Hematopoietic multipotent progenitor cell treated with erythropoietin and hydrocortisone succinate and interleukin-3 and kit ligand, for 17 days (in vitro differentiated cells): ENCODE data around the gene GALNT2.

Experiments used
- DNase-seq: peaks from one replicate; pipeline ENCODE4 v3.0.0-alpha.2; 2015; ENCODE audit warnings: low spot score

Gene GALNT2

DNA sequence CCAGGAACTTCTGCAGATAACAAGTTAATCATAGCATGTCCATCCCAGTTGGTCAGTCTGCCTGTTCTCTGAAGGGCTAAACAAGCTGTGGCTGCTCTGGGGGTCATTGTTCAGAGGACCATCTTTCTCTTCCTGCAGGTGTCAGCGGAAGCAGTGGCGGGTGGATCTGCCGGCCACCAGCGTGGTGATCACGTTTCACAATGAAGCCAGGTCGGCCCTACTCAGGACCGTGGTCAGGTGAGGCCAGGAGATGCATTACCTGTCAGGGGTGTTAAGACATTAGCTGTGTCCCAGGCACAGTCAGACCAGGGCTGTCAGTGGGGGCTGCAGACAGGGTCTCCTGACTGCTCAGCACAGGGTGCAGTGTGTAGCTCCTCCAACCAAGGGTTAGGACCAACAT, 168.8 kb downstream of the GALNT2 start:
- no peak for DNase-seq

DNA sequence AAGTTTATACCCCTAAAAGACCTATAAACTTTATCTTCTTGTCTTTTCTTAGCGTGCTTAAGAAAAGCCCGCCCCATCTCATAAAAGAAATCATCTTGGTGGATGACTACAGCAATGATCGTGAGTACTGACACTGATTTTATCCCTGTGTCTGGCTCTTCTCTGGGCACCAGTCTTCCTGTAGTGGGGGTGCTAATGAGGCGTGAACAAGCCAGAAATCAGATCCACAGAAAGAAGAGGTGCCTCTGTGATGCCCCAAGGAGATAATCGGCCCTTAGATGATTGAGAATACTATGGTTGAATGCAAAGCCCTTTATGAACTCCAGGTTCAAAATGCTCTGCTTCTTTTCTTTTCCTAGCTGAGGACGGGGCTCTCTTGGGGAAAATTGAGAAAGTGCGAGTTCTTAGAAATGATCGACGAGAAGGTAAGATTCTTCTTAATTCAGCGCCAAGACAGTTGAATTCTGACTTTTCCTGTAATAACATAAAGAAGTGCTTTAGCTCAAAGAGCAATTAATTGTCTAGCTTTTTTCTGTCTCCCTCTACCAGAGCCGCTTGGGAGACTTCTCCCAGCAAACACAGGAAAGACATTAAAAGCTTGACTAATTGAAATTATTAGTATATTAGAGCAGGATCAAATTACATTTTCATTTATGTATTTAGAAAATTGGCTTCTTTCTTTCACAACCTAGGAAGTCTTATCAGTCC, 169.4 kb downstream of the GALNT2 start:
- no peak for DNase-seq

DNA sequence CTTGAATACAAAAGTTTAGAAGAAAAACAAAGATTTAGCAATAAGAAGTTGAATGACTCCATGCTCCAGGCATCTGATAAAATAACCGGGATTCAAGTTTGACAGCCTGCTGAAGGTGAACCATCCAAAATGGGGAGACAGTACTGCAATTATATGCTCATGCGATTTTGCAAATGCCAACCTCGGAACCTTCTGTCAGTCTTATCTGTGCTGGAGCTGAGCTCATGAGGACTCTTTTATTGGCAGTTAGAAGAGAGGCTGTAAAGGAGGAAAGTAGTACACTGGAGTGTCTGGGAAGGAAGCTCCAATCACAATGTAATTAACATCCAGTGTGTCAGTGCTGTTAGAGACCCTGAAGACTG, 170.0 kb downstream of the GALNT2 start:
- DNase-seq, result no peak

- no peak for DNase-seq
These were observed 170.8 kb downstream of the GALNT2 start for GRCh38 chr1:230237805-230238204.

DNA sequence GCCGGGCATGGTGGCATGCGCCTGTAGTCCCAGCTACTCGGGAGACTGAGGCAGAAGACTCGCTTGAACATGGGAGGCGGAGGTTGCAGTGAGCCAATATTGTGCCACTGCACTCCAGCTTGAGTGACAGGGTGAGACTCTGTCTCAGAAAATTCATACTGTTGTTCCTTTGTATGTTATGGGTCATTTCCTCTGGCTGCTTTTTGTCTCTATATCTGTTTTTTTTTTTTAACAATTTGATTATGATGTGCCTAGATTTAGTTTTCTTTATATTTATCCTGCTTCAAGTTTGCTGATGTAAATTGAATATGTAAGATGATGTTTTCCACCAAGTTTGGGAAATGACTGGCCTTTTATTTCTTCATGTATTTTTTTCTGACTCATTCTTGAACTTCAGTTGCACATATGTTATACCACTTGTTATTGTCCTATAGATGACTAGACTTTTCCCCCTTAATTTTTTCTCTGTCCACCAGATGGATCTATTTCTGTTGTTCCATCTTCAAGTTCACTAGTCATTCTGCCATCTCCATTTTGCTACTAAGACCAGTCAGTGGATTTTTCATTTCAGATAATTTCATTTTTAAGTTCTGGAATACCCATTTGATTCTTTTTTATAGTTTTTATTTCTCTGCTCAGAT, 173.5 kb downstream of the GALNT2 start:
- DNase-seq, result no peak

DNA sequence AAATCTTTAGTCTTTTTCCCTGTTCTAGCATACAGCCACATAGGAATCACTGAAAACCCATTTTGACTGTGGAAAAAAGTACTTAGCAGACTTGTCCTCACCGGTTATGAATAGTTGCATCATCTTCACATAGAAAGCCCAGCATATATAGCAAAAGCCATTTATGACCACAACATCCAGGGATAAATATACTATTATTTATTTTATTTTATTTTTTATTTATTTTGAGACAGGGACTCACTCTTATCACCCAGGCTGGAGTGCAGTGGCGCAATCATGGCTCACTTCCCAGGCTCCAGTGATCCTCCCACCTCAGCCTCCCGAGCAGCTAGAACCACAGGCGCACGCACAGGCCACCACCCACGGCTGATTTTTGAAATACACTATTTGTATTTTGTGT, 175.3 kb downstream of the GALNT2 start:
- no peak for DNase-seq

DNA sequence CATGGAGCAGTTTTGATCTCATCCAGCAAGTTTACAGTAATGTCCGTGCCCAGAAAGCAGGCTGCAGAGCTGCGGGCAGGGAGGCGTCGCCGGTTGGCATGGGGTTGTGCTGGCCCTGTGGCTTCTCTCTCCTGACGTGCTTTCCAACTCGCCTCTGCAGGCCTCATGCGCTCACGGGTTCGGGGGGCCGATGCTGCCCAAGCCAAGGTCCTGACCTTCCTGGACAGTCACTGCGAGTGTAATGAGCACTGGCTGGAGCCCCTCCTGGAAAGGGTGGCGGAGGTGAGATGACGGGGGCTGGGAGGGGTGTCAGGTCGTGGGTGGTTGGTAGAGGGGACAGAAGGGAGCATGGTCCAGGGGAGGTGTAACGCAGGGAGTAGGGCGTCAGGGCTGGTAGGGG, 176.1 kb downstream of the GALNT2 start:
- DNase-seq, result no peak

GRCh38 chr1:230243583-230244353, 176.7 kb downstream of the GALNT2 start:
- DNase-seq, result no peak

DNA sequence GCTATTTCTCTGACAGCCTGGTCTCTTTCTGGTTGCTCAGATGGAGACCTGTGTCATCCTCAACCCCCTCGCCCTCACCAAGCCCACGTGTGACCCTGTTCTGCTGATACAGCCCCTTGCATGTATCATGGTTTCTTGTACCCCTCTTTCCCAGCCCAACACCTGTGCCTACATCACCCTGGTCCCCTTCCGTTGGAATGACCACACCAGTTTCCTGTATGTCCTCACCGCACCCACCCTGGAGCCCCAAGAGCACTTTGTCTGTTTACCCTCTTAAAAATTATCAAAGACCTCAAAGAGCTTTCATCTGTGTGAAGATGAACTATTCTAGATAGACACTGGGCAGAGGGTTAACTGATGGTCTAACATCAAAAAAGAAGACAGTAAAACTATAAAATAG, 179.5 kb downstream of the GALNT2 start:
- DNase-seq, result no peak

- DNase-seq, result no peak
These were observed 181.2 kb downstream of the GALNT2 start for GRCh38 chr1:230248016-230248888.

- DNase-seq, result no peak
These were observed 181.8 kb downstream of the GALNT2 start for GRCh38 chr1:230248889-230249270.

- no peak for DNase-seq
These were observed 182.8 kb downstream of the GALNT2 start for GRCh38 chr1:230249695-230250480.

GRCh38 chr1:230250666-230251065, 183.6 kb downstream of the GALNT2 start:
- no peak for DNase-seq

DNA sequence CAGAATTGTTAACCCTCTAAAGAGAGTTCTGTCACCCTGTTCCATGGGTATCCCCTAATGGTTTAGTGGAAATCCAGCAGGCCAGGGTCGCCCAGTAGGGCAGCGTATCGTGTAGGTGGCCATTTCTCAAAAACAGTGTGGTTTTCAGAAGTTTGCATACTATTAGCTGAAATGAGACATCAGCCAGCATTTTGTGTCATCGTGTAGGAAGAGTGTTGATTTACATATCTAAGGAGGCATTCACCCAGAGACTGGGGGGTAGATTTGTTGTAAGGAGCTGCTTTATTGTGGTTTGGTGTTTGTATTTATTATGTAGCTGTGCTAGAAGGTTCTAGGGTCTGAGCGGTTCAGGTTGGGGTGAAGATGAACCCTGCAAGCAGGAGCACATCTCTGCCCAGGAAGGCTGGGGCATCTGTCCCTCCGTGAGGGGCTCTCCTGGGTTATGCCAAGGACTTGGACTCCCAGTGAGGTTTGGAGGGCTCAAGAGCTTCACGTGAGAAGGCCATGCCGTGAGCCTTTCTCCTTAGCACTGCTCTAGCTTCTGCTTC, 184.7 kb downstream of the GALNT2 start:
- no peak for DNase-seq

DNA sequence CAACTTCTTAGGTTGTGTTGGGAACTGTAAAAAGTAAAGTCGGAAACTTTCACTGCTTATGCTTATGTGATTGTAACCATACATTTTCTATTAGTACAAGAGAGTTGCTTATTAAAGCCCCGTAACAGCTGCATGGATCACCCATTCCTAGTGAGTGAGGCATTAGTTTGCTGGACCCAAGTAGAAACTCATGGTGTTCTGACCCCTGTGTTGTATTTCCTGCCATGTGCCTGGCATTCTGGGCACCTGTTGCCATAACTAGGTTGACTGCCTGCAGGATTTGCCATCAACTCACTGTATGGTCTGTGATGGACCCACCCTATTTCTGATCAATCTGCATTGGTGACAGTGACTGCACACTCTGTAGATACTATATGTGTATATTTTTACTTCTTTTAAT, 186.1 kb downstream of the GALNT2 start:
- DNase-seq, result no peak

- DNase-seq, result no peak
These were observed 187.2 kb downstream of the GALNT2 start for GRCh38 chr1:230254265-230254664.

DNA sequence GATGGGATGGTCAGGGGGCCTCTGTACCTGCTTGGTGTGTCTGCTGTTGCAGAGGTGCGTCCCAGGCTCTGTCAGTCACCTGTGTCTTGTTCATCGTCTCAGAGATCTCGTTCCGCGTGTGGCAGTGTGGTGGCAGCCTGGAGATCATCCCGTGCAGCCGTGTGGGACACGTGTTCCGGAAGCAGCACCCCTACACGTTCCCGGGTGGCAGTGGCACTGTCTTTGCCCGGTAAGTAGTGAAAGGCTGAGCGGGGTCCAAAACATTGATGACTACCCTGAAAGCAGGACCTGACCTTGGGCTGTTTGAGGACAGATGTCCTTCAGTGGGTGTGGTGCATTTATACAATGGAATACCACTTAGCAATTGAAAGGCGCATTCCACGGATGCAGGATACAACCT, 188.1 kb downstream of the GALNT2 start:
- no peak for DNase-seq

DNA sequence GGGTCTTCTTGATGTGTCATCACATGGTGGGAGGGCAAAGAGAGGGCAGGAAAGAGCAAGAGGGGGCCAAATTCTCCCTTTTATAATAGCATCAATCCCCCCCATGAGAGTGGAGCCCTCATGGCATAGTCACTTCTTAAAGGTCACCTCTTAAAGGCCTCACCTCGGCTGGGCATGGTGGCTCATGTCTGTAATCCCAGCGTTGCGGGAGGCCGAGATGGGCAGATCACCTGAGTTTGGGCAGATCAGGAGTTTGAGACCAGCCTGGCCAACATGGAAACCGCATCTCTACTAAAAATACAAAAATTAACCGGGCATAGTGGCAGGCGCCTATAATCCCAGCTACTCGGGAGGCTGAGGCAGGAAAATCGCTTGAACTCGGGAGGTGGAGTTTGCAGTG, 189.0 kb downstream of the GALNT2 start:
- DNase-seq, result no peak

- DNase-seq, result no peak
These were observed 189.9 kb downstream of the GALNT2 start for GRCh38 chr1:230256896-230257295.

DNA sequence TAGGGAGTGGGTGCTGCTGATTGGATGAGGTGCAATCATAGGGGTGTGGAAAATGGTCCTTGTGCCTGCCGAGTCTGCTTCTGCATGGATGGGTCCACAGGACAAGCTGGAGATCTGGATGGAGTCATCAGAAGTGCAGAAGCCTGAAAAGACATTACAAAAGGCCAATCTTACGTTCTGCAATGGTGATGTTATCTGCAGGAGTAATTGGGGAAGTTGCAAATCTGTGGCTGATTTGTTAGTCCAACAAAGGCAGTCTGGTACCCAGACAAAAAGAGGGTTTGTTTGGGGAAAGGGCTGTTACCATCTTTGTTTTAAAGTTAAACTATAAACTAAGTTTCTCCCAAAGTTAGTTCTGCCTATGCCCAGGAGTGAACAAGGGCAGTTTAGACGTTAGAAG, 192.6 kb downstream of the GALNT2 start:
- no peak for DNase-seq

- no peak for DNase-seq
These were observed 193.8 kb downstream of the GALNT2 start for GRCh38 chr1:230260831-230261230.
